SJSA1 (cell line): Measurements from ENCODE around the gene TRAF2. TPM values are rescaled to one million over a fixed set of nuclear protein-coding genes. Genes with fewer than 3 reads are reported as not detected.
"Not testable (repeated sequence)": the region's sequence is repeated elsewhere in the genome, so short reads cannot be mapped to it uniquely, and the experiment has no call there.

Source experiments
- DNase-seq, 2 experiments: peaks; one replicate each; pipeline ENCODE4 v3.0.0-alpha.2; 2015 to 2020; ENCODE audit warnings: low spot score in 2 of 2, low read depth in 1 of 2
- H3K27ac ChIP-seq: fragments of 250-450 bp; sonication (Bioruptor Pico); 2 replicates; pipeline ENCODE4 v1.5.1; 2020; ENCODE audit warnings: mild to moderate bottlenecking, moderate library complexity
- H3K27me3 ChIP-seq: fragments of 250-450 bp; sonication (Bioruptor Pico); replicated peaks from 2 replicates; pipeline ENCODE4 v1.5.1; 2020; ENCODE audit warnings: mild to moderate bottlenecking, moderate library complexity
- H3K36me3 ChIP-seq: fragments of 250-450 bp; sonication (Bioruptor Pico); 2 replicates; pipeline ENCODE4 v1.5.1; 2020; ENCODE audit warnings: mild to moderate bottlenecking
- H3K4me1 ChIP-seq: fragments of 250-450 bp; sonication (Bioruptor Pico); replicated peaks from 2 replicates; pipeline ENCODE4 v1.6.1; 2021; ENCODE audit warnings: mild to moderate bottlenecking
- H3K4me3 ChIP-seq: fragments of 250-450 bp; sonication (Bioruptor Pico); 2 replicates; pipeline ENCODE4 v1.5.1; 2020; ENCODE audit warnings: mild to moderate bottlenecking
- H3K9me3 ChIP-seq: fragments of 250-450 bp; sonication (Bioruptor Pico); replicated peaks from 2 replicates; pipeline ENCODE4 v1.5.1; 2020; ENCODE audit warnings: mild to moderate bottlenecking
- total RNA-seq: library from RNA; depleted of rRNA; stranded (reverse); fragments of >200 nt; shearing (Covaris generic); gene quantifications from 2 replicates; pipeline ENCODE4 v1.2.3, GENCODE V29; 2014

Gene TRAF2
- total RNA-seq, 1 experiment from 2014 or later = 17.1 TPM

DNA sequence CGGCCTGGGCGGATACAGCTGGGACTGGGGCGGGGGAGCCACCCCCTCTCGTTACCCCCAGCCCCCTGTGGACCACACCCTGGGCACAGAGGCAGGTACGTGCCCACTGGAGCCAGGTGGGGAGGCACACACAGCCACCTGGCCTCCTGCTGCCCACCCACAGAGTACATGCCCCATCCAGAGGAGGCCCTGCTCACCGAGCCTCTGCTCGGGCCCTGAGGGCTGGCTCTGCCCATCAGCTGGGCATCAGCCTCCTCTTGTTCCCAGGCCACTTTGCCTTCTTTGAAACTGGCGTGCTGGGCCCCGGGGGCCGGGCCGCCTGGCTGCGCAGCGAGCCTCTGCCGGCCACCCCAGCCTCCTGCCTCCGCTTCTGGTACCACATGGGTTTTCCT lies 27.9 kb upstream of the TRAF2 start:
- H3K9me3 ChIP-seq = no peaks in the 10 kb centered on the region
- peaks cover 59% of the 10 kb centered on the region for H3K36me3 ChIP-seq
- H3K27ac ChIP-seq = no peak overlapping the region
- H3K4me3 ChIP-seq = no peak overlapping the region
- no peaks in the 10 kb centered on the region for H3K4me1 ChIP-seq
- no peaks in the 10 kb centered on the region for H3K27me3 ChIP-seq
- no peak for DNase-seq

GRCh38 chr9:136858844-136859757 lies 27.2 kb upstream of the TRAF2 start:
- Histone ChIP-seq H3K27ac (no peak overlapping the region), H3K27me3 (no peaks in the 10 kb centered on the region), H3K36me3 (peaks cover 64% of the 10 kb centered on the region), H3K4me3 (no peak overlapping the region), H3K4me1 (no peaks in the 10 kb centered on the region), H3K9me3 (no peaks in the 10 kb centered on the region)
- DNase-seq = no peak

DNA sequence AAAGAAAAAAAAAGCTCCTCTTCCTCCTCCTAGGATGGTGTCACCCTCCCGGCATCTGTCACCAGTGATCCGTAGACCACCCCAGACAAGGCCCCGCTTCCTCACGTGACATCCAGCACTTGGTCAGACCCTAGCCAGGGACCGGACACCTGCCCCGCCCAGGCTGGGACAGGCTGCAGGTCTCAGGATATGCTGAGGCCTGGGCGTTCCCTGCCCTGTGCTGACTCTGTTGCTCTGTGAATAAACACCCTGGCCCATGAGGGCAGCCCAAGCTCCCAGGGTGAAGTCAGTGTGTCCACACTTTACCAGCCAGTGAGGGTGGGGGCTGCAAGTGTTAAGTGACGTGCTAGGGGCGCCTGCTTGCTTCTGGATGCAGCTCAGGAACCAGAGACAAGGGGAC lies 25.8 kb upstream of the TRAF2 start:
- Histone ChIP-seq H3K36me3 (peaks cover 64% of the 10 kb centered on the region), H3K4me1 (peaks cover 5% of the 10 kb centered on the region), H3K27me3 (no peaks in the 10 kb centered on the region), H3K4me3 (no peak overlapping the region), H3K9me3 (no peaks in the 10 kb centered on the region), H3K27ac (no peak overlapping the region)
- DNase-seq = no peak

- DNase-seq = no peak
- no peak overlapping the region for H3K27ac ChIP-seq
- peaks cover 67% of the 10 kb centered on the region for H3K36me3 ChIP-seq
- H3K4me3 ChIP-seq = no peak overlapping the region
- H3K9me3 ChIP-seq = no peaks in the 10 kb centered on the region
- no peaks in the 10 kb centered on the region for H3K27me3 ChIP-seq
- peaks cover 5% of the 10 kb centered on the region for H3K4me1 ChIP-seq
These were observed 25.1 kb upstream of the TRAF2 start for GRCh38 chr9:136860933-136861873.

DNA sequence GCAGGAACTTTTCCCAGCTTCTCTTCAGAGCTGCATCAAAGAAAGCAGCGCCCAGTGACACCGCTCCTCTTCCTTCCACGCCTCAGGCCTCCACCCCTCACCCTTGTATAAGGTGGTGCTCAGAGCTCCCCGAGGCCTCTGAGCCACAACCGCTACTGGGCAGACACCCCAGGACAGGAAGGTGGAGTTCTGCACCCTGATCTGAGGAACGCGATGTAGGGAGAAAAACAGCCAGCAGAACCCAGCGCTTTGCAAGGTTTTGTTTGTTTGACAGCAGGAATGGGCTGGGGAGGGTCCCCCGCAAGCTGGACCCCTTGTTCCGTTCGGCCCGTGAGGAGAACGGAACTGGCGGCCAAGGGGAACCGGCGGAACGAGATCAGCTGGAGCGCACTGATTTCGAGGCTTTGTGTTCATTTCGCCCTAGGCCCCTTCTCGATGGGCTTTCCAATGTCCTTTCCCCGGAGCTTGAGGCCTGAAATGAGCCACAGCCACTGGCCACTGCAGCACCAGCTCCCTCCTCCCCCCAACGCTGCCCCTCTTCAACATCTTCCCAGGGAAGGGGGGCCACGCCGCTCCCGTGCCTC lies 24.4 kb upstream of the TRAF2 start:
- no peak for DNase-seq
- Histone ChIP-seq H3K4me1 (peaks cover 5% of the 10 kb centered on the region), H3K36me3 (peaks cover 67% of the 10 kb centered on the region), H3K27me3 (no peaks in the 10 kb centered on the region), H3K4me3 (no peak overlapping the region), H3K27ac (no peak overlapping the region), H3K9me3 (no peaks in the 10 kb centered on the region)

DNA sequence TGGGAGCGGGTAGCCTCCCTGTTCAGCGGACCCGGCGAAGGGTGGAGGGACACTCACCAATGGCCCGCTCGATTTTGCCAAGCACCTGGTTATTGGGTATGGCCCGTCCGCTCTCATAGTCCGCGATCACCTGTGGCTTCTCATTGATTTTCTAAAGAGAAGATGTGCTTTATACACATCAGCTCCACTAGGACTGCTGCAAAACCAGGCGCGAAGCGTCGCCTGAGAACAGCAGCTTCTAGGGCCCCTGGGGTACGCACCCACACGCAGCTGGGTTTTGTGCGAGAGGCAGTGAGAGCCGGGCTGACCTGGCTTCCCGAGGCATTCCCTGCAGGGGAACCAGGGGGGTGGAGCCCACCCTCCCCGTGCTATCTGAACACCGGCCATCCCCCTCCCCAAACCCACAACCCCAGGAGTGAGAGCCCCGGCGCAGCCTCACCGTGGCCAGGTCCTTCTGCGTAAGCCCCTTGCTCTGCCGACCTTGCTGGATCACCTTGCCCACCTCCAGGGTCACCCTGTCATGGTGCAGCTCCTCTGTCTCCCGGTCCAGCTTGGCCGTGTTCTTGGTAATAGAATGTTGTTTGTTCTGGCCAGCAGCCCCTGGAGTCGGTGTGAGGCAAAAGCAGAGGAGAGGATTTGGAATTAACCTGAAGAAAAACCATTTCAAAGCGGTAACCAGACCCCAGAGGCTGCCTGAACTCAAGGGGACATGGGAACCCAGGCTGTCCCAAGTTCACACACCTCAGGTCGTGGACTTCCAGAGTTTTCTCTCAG lies 23.3 kb upstream of the TRAF2 start:
- no peaks in the 10 kb centered on the region for H3K9me3 ChIP-seq
- peaks cover 5% of the 10 kb centered on the region for H3K4me1 ChIP-seq
- no peak for DNase-seq
- no peaks in the 10 kb centered on the region for H3K27me3 ChIP-seq
- H3K36me3 ChIP-seq = peaks cover 60% of the 10 kb centered on the region
- no peak overlapping the region for H3K27ac ChIP-seq
- H3K4me3 ChIP-seq = no peak overlapping the region

DNA sequence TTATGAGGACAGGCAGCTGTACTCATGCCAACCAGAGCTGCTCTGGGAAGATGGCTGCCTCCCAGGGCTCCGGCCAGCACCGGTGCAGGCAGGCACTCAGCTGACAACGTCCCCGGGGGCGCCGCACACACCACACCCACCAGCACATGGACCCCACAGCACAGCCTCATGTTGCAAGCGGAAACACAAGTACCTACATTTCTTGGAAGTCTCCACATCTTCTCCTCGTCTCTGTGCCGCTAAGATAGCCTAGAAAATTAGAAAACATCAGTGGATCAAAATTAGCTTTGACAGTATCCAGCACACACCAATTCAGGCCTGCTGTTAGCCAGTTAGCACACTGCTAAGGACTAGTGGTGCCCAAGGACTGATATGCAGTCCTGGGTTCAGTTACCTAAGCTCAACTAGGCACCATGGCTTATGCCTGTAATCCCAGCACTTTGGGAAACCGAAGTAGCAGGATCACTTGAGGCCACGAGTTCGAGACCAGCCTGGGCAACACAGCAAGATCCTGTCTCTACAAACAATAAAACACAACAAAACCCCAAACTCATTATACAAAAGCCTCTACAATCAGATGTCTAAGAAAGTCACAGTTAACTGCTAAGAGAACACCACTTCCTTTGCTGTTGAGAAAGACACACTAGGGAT lies 22.6 kb upstream of the TRAF2 start:
- H3K4me3 ChIP-seq = no peak overlapping the region
- peaks cover 55% of the 10 kb centered on the region for H3K36me3 ChIP-seq
- no peak for DNase-seq
- H3K27ac ChIP-seq = no peak overlapping the region
- H3K27me3 ChIP-seq = no peaks in the 10 kb centered on the region
- no peaks in the 10 kb centered on the region for H3K9me3 ChIP-seq
- peaks cover 5% of the 10 kb centered on the region for H3K4me1 ChIP-seq

DNA sequence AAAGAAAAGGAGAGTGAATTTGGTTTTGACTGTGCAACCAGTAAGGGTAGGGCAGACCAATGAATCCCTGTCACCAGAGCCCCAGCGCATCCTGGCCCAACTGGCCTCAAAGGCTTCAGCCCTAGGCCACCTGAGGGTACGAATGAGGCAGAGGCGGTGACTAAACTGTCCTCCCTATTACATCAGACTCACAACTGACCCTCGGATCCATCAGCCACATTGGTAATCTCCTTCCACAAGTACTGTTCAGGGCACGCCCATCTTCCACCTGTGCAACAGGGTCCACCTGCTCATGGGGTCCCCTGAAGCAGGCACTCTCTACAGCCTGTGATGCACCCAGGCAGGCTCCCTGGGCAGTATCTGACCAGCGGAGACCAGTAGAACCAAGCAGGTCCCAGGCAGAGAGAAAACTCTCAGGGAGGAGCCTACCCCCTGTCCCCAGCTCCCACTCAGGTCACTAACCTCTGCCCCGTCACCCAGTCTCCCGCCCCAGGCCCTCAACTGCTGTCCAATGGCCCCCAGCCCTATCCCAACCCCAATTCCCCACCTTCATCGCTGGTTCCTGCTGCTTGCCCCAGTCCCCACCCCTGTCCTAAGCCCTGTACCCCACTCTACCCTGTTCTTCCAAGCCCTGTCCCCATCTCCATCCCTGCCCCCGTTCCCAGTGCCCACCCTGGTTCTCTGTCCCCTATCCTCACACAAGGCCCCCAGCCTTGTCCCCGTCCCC lies 21.1 kb upstream of the TRAF2 start:
- peaks cover 5% of the 10 kb centered on the region for H3K4me1 ChIP-seq
- H3K4me3 ChIP-seq = peak overlapping the region; percentile 91
- no peaks in the 10 kb centered on the region for H3K27me3 ChIP-seq
- peaks cover 40% of the 10 kb centered on the region for H3K36me3 ChIP-seq
- no peak for DNase-seq
- no peak overlapping the region for H3K27ac ChIP-seq
- H3K9me3 ChIP-seq = no peaks in the 10 kb centered on the region

DNA sequence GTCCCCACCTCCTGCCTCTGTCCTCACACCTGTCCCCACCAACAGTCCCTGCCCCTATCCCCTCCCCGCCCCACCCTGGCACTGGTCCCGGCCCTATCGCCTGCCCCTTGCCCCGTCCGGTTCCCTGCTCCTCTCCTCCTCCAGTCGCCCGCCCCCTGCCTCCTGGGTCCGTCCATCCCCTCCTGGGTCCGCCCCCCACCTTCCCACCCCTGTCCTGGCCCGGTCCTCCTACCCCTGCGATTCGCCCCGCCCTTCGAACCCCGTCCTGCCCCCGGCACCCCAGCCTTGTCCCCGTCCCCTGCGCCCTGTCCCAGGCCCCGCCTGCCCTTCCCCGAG lies 20.6 kb upstream of the TRAF2 start:
- peak overlapping the region; percentile 68 for H3K27ac ChIP-seq

GRCh38 chr9:136866898-136867421 lies 19.4 kb upstream of the TRAF2 start:
- not testable (repeated sequence) for DNase-seq, H3K27me3 ChIP-seq, H3K4me1 ChIP-seq, H3K9me3 ChIP-seq, H3K27ac ChIP-seq
- H3K36me3 ChIP-seq = peaks cover 23% of the 10 kb centered on the region
- H3K4me3 ChIP-seq = peak overlapping the region; percentile 91

More for the DNA sequence above, 20.6 kb upstream of the TRAF2 start:
- Histone ChIP-seq H3K9me3 (0 out of 2 replicates have a peak, but pooled peaks cover 3% of the 10 kb centered on the region), H3K27me3 (no peaks in the 10 kb centered on the region), H3K4me1 (peaks cover 5% of the 10 kb centered on the region), H3K36me3 (peaks cover 35% of the 10 kb centered on the region), H3K4me3 (peak overlapping the region; percentile 91)
- DNase-seq = no peak

DNA sequence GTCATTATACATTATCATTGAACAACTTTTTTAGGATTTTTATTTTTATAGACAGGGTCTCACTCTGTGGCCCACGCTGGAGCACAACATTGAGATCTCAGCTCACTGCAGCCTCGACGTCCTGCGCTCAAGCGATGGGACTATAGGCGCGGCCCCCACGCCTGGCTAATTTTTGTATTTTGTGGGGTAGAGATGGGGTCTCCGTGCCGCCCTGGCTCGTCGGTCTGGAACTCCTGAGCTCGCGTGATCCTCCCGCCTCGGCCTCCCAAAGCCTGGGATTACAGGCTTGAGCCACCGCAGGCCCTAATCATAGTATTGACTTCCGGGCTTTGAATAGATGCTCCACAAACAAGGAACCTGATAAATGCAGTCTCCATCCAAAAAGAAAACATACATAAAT lies 18.8 kb upstream of the TRAF2 start:
- Histone ChIP-seq H3K4me1 (peaks cover 5% of the 10 kb centered on the region), H3K27ac (no peak overlapping the region)
- no peak for DNase-seq

DNA sequence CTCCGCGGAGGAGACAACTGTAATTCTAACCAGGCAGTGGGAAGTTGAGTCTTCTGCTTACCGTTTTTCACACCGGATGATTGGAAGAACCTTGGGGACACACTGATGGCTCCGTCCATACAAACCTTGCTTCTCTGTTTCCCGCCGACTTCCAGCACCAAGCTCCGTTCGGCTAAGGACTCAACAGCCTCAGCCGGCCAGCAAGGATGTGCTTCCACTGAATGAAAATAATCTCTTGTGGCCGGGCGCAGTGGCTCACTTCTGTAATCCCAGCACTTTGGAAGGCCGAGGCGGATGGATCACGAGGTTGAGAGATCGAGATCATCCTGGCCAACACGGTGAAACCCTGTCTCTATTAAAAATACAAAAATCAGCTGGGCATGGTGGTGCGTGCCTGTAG lies 18.4 kb upstream of the TRAF2 start:
- Histone ChIP-seq H3K27me3 (no peaks in the 10 kb centered on the region), H3K4me1 (peaks cover 5% of the 10 kb centered on the region), H3K4me3 (no peak overlapping the region), H3K27ac (no peak overlapping the region), H3K36me3 (peaks cover 13% of the 10 kb centered on the region), H3K9me3 (peaks cover 8% of the 10 kb centered on the region; the same call in 1 of the 2 replicates)
- DNase-seq = no peak

More for the DNA sequence above, 18.8 kb upstream of the TRAF2 start:
- Histone ChIP-seq H3K27me3 (no peaks in the 10 kb centered on the region), H3K9me3 (peaks cover 6% of the 10 kb centered on the region; the same call in 1 of the 2 replicates), H3K4me3 (no peak overlapping the region), H3K36me3 (peaks cover 18% of the 10 kb centered on the region)
